GM19463 (cell line): ENCODE results near the gene KCNIP4.

Experiments used
- ATAC-seq: cut with Tn5 transposase; IDR thresholded peaks from one replicate; pipeline ENCODE4 v1.9.1; 2021; ENCODE audit warnings: mild to moderate bottlenecking, moderate library complexity; ENCODE audit not compliant: unreplicated experiment

The KCNIP4 gene

DNA sequence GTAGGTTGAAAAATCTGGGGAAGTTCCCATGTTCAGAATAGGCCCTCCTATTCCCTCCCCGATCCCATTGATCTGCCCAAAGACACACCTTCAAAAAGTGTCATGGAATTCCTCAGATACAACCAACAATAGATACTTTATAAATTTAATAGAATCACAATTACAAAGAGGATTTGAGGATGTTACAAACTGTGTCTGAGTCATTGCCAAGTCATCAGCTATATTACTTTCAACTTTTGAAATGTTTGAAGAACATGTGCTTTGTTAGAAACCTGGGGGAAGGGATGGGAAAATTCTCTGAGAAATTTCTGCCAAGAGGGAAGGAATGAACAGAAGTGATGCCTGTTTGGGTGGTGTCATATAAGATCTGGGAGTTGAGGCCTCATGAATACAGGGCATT is 46.7 kb downstream of the KCNIP4 start:
- no peak for ATAC-seq

DNA sequence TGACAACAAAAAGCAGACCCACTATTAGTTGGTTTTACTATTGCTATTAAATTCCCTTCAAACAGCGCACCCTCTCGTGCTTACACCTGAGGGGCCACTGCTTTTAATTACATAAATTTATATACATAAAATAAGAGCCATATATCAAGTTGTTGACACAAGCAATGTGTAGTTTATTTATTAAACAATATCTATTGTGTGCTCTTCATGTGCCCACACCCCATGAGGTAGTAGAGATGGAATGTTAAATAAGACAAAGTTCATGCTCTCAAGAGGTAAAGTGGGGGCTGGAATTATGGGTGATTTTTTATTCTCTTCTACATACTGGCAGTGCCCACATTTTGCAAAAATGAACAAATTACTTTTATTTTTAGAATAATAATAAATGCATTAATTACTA is 47.3 kb downstream of the KCNIP4 start:
- ATAC-seq = no peak

DNA sequence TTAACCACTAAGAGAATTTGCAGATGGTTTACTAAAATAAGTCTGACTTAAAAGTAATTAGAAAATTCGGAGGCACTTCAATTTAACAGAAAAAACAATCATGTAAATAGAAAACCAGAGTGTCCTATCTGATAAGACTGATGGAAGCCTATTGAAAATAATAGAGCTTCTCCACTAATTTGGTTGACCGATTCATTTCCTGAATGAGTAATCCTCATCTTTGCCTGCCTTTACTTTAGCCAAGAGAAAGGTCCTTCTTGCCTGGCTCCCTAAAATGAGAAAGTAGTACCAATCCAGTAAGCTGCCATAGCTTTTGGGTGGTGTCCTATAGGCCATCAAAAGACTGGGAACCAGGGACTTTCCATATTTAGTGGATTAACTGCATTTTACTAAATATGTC is 48.4 kb downstream of the KCNIP4 start:
- ATAC-seq = no peak

DNA sequence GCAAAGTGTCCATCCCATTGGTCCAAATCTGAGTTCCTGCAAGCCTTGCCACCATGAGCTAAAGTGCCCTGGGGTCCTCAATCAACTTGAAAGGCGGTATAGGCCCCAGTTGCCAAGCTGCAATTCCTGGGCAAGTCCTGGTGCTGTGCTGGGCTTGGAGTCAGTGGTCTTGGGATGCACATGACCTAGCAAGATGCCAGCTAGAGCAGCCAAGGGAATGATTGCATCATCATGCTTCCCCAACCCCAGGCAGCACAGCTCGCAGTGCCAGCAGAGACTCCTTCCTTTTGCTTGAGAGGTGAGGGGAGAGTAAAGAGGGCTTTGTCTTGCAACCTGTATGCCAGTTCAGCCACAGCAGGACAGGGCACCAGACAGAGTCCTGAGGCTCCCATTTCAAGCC is 50.5 kb downstream of the KCNIP4 start:
- no peak for ATAC-seq

DNA sequence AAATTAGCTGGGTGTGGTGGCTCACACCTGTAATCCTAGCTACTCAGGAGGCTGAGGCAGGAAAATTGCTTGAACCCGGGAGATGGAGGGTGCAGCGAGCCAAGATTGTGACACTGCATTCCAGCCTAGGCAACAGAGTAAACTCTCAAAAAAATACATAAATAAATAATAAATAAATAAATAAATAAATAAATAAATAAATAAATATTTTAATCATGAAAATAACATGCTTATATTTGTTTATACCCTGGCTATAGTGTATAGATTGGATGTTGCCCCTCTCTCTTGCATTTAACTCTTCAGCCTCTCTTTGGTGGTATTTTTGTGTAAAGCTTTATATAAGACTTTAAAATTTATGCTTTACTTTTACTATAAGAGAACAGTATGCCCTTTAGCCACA is 51.8 kb downstream of the KCNIP4 start:
- ATAC-seq = no peak

DNA sequence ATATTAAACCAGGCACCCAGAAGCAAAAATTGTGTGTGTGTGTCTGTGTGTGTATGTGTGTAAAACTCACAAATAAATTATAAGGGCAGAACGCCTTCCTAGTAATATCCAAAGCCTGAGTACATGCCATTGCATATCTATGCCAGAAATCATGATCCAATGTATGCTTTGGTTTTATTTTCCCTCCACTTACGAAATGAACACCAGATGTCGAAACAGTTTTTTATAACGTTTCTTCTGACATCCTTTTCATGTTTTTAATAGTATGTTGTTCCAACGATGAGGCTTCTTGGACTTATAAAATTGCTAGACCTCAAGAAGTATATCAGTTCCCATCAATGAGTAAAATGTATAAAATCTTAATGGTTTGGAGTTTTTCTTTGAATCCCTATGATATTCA is 55.4 kb downstream of the KCNIP4 start:
- ATAC-seq = no peak

DNA sequence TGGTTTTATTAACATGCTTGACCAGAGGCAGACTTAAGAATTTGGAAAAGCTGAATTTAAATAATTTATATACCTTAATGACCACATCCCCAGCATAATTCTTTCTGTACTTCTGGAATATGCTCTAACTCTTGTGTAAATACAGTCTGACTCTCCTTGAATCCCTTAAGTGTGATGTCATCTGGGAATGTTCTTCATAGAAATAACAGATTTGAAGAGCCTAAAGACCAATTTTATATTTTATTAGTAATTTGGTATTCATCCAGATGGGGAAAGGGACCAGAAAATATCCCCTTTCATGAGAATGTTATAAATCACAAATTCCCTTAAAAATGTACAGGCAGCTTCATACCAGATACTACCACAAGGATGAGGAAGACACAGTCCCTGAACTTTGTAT is 58.3 kb downstream of the KCNIP4 start:
- no peak for ATAC-seq

DNA sequence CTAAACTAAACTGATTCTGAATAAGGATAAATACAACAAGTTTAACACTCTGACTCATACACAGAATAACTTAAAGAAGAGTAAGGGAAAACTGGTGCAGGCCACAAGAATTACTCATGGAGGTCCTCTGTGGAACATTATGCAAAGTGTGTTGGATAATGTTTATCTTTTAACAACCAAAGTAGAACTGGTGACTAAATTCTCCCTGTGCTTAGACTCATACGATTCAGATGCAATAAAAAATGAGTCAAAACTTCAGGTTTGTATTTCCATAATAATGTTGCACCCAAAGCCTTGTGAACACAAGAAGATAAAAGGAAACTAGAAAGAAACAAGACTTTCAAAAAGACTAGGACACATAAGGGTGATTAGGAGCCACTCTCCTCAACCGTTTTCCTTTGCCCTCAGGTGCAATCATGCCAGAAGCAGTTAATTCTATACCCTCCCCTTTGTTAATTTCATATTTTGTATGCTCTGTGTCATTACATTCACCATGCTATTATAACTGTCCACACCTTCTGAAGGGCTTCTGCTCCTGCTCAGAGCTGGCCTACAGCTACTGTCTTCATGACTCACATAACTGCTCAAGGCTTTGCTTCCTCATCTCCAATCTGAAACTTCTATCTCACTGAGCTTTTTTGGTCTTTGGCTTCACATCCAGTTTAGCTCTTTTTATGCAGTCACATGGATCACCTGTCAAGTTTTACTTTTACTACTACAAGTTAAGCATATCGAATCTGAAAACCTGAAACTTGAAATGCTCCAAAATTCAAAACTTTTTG is 60.2 kb downstream of the KCNIP4 start:
- ATAC-seq = peak; percentile 77

DNA sequence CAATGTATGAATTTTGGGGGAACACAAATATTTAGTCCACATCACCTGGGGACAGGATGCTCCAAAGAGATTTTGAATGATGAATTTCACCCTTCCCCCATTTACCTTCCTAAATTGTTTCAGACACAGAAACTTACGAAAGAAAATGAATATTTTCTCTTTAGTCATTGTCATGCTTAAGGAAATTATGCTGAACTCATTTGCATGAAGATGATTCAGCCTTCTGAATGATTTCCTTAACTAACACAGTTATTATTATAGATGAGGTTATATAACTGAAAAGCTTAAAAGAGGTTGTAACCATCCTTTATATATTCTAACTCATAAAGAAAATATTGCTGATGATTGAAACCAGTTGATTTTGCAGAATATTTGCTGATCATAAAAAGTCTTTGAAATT is 61.1 kb downstream of the KCNIP4 start:
- no peak for ATAC-seq

DNA sequence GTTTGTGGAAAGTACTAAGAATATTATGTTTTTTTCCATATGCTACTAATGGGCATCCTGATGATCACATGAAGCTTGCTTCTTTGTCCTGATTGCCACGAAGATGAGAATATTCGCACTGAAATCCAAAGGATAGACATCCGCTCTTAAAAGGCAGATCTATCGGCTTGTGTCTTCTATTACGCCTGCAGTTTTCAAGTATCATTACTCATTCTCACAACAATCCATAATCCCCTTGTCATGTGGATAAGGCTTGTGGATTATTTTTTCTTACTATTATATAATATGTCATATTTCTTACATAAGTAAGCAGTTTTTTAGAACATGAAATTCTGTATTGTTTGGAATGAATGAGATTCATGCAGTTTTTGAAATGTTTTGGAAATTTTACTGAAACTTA is 62.8 kb downstream of the KCNIP4 start:
- no peak for ATAC-seq

DNA sequence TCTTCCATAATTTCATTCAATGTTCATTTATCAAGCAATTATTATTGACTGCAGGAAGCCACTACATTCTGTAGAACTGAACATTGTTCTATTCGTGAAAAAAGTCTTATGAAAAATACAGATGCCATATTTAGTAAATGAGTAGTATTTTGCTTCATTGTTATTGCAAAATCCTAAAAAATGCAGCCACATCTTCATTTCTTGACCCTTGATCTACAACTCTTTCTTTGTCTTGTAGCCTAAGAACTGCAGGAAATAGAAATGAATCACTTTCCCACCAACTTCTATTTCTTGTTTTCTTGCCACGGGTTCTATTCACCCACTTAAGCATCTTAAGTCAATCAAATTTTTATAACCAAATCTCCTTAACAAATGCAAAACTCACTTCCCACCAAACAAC is 63.3 kb downstream of the KCNIP4 start:
- no peak for ATAC-seq

DNA sequence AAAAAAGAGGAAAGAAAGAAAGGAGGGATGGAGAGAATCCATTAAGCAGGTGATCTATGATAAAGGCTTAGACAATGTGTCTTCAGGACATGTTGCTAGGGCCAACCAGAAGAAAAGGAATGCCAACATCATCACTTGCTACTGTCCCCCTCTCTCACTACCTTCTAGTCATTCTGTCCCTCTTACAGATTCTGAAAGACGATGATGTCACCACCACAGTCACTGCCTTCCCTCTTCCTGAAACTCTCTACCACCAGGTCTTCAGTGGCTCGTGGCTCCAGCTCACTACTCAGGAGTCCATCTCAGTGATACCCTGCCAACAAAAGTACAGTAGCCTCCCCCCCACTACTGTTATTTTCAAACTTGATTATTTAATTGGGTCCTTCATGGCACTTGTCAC is 64.0 kb downstream of the KCNIP4 start:
- ATAC-seq = peak; percentile 20

DNA sequence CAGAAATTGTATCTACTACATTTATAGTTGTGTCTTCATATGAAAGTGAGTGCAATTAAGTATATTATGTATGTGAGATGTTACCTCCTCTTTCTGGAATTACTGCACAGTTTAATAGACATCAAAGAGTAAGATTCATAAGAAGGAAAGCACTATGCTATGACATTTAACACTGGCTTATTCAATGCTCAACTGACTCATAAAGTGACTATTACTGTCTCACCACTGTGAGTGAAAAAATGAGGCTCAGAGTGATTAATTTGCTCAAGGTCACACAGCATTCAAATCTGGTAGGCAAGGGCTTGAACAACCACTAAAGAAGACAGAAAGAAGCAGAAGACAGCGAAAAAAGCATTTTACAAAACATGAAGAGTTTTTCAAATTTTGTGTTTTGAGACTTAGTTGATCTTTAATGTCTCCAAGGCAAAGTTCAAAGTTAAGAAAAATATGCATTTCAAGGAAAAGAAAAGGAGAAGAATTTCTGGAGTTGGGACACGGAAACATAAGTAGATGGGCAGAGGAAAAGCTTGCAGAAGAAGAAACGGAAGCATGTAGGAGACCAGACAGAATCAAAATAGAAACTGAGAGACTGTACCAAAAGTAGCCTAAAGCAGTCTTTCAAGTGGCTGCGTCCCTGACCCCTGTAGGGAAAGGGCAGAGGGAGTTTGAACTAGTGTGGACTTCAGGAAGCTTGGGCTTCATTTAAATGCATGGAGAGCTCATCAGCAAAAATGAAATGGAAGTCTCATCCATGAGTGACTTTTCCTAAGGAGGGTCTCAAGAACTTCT is 66.3 kb downstream of the KCNIP4 start:
- peak; percentile 52 for ATAC-seq

DNA sequence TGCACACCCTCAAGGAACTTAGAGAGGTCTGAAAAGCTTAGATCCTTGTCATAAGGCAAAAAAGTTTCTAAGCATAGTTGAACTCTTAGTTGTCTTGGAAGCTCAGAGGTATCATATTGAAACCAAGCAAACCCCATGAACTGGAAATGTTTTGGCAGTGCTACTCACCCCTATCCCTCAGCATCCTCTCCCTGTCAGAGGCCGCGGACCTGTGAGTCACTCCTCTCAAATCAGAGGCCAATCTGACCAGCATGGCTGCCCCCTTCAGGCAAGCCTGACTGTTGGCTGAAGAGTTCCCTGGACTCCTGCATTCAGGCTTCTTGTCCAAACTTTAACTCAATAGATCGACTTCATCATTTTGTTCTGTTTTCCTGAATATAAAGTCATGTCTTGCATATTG is 69.4 kb downstream of the KCNIP4 start:
- peak; percentile 58 for ATAC-seq

DNA sequence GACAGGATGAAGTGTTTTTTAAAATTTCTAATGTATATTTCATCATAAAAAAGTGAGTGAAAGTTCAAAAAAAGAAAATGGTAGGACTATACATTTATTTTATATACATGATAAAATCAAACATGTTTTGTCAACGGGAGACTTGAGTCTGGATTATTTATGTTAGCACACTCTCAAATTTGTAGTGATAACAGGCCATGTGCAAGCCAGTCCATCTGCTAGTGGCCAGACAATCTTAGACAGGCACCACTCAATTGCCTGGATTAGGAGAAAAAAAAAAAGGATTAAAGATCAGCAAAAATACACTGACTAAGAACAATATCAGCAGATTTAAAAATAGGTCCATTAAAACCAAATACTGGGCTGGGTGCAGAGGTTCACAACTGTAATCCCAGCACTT is 71.9 kb downstream of the KCNIP4 start:
- ATAC-seq = no peak

DNA sequence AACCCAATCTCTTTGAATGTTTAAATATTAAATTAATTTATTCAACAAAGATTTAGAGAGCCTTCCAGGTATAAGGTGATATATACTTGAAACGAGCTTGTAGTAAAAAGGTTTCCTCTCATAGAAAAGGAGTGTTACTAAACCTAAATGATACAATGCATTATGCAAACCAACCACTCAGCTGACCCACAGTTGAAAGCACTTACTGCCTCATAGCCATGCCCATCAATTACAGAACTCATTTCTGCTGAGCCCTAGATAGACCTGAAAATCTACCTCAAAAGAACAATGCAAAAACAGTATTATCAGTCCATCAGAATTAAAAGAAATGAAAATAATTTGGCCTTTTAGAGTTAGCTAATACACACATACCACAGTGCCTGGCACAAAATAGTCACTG is 75.4 kb downstream of the KCNIP4 start:
- ATAC-seq = no peak

DNA sequence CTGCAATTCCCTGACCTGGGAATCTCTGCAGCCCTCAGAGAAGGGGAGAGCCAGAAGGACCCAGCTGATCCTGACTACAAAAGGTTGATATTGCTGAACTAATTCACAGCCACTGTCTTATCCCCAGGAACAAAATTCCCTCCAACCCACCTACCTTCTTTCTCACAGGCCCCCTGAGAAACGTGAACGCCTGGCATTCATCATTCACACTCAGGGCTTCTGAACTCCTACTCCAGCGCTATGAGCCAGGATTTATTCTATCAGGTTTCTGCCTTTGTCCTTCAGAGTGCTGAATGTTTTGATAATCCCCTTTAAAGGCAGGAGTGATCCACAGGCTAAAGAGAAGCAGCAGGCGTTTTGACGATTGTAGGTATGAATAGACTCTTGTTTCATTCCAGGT is 76.5 kb downstream of the KCNIP4 start:
- no peak for ATAC-seq

DNA sequence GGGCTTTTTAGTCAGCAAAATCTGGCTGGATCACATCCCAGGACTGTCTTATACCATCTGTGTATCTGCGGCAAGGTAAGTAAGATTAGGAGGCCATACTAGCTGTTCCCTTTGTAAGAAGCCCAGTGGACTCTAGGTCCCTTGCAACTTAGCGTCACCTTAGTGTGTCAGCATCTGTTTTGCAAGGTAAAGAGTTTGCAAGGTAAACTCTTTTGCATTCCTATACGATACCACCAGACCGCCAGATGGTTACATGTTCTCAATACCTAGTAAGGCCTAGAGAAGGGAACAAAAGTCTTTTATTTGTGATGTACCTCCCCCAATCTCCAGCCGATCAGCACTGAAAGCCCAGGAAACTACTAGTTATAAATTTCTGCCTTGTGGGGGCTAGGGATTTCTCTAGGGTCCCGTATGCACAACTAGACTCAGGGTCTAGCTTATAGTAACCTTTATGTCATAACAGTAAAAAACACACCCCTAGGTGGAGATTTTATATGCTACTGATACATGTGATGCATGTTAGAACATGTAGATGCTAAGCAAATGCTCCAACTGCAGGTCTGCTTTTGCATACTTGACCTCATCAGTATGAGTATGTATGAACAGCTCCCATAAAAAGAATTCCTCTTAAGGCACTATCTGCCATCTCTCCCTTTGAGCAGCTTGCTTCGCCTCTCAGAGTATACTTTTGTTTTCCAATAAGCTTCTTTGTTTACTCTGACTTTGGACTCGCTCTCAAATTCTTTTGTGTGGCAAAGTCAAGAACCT is 78.4 kb downstream of the KCNIP4 start:
- no peak for ATAC-seq

DNA sequence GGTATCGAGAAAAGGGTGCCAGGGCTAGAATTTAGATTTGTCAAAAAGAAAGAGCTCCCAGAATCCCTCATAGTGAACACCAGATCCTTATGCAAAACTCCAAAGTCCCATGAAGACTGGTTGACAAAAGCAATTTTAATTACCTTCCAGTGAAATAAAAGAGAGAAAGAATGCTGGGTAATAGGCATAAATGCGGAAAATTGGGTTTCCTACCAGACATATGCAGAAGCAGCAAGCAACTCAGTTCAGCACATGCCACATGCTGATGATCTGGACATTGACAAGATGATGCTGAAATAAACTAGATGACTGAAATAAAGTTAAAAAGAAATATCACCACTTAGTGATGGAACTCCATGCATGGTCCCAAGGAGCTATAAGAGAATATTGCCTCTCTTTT is 83.9 kb downstream of the KCNIP4 start:
- ATAC-seq = no peak

DNA sequence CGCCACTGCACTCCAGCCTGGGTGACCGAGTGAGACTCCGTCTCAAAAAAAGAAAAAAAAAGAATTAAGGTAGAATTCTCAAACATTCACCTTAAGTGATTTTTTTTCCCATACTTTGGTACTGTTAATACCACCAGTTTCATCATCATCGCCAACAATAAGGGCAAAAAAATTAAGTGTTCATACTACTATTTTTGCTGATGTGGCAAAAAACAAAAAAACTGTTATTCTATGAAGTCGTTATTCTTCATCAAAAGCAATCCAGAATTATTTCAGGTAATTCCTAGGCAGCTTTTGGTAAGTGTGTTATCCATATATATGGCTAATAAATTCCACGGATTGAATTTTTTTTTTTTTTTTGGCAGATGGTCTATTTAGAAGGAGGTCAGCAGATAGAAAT is 85.7 kb downstream of the KCNIP4 start:
- ATAC-seq = no peak

DNA sequence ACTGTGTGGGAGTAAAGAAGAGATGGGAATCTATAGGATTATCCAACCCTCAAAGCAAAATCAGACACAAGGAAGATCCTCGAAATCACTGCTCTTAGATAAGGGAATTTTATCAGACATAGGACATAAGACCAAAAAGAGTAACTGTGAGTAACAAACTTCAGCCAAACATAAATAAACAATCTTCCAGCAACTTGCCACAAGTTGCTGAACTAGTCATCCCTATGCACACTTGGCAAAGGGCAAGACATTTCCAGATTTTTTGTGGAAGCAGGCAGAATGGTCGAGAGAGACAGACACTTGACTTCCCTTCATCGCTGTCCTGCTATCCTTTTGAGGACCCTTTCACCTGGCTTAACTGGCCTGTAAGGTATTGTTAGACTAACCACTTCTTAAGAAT is 89.6 kb downstream of the KCNIP4 start:
- no peak for ATAC-seq

DNA sequence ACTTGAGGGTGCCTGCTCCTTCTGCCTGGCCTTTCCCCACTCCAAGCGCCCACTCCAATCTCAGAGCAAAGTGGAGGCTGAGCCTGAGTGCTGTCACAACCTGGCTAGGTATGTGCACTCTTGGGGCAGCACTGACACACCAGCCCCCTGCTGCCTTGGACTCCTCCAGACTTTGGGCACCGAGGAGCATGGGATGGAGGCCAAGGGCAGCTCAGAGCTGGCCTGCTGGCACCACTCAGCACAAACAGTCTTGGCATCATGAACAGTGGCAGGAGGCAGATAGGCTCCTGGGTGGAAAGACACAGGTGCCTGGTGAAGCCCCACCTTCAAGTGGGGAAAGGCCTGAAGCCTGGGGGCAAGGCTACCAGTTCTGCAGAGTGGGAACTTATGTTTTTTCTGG is 91.8 kb downstream of the KCNIP4 start:
- ATAC-seq = no peak
